GM21367 (cell line): ENCODE data around the gene SLCO3A1.

Experiments used
- ATAC-seq: cut with Tn5 transposase; IDR thresholded peaks from one replicate; pipeline ENCODE4 v1.9.1; 2021; ENCODE audit not compliant: unreplicated experiment

SLCO3A1 gene

GRCh38 chr15:91997163-91997562 is 143.7 kb downstream of the SLCO3A1 start:
- no peak for ATAC-seq

GRCh38 chr15:92000709-92001108 is 147.2 kb downstream of the SLCO3A1 start:
- ATAC-seq = no peak

DNA sequence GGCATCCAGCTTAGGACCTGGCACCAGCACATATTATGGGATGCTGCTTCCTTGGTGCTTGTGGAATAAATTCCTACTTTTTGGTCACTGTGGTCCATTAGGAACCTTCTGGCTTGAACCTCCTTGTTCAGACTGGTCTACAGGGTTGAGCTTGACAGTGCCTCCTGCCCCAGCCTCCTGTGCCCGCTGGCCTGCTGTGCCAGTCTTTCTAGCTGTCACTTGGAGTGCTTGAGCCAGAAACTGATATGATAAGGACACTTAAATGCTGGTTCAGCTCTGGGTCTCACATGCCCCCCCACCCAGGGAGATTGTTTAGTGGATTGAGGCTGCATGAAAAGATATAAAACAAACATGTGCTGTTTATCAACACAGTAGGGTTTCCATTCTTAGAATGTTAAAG is 147.8 kb downstream of the SLCO3A1 start:
- ATAC-seq = no peak

GRCh38 chr15:92002666-92003065 is 149.2 kb downstream of the SLCO3A1 start:
- no peak for ATAC-seq

GRCh38 chr15:92003515-92004067 is 150.1 kb downstream of the SLCO3A1 start:
- ATAC-seq = no peak

DNA sequence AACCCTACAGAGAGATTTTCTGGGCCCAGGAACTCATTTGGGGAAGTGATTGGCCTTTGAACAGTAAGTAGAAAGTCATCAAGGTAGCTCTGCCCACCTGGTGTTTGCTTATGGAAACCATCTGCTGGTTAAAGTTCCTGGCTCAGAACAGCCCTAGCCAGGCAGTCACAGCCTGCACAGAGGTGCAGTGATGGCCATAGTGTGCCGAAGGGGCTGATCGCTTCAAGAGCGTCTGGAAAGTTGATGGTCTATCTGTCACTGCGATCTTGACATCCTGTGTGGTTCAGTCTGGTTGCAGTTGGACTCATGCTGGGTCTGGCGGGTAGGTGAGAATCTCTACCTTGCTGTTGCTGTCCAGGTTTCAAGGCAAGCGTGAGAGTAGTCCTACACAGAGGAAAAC is 151.6 kb downstream of the SLCO3A1 start:
- no peak for ATAC-seq

- ATAC-seq = no peak
Measured at GRCh38 chr15:92006186-92007028, 152.9 kb downstream of the SLCO3A1 start.

DNA sequence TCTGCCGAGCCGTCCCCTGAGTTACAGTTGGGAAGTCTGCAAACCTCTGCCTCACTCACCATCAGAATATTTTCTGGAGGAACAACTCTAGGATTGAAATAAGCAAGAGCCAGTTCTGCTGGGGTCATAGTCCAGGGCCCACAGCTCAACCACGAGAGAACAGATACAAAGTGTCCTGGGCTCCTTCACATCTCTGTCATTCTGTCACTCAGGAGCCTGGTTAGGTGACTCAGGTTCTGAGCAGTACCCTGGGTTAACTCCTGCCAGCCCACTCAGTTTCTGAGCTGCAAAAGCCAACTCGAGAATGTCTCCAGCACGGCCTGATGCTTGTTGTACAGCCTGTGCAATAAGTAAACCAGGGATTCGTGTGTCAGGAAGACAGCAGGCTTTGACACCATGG is 155.7 kb downstream of the SLCO3A1 start:
- ATAC-seq = no peak

- no peak for ATAC-seq
Measured at GRCh38 chr15:92011611-92012367, 158.3 kb downstream of the SLCO3A1 start.

- no peak for ATAC-seq
Measured at GRCh38 chr15:92012368-92012629, 158.8 kb downstream of the SLCO3A1 start.

- ATAC-seq = no peak
Measured at GRCh38 chr15:92012881-92013280, 159.4 kb downstream of the SLCO3A1 start.

DNA sequence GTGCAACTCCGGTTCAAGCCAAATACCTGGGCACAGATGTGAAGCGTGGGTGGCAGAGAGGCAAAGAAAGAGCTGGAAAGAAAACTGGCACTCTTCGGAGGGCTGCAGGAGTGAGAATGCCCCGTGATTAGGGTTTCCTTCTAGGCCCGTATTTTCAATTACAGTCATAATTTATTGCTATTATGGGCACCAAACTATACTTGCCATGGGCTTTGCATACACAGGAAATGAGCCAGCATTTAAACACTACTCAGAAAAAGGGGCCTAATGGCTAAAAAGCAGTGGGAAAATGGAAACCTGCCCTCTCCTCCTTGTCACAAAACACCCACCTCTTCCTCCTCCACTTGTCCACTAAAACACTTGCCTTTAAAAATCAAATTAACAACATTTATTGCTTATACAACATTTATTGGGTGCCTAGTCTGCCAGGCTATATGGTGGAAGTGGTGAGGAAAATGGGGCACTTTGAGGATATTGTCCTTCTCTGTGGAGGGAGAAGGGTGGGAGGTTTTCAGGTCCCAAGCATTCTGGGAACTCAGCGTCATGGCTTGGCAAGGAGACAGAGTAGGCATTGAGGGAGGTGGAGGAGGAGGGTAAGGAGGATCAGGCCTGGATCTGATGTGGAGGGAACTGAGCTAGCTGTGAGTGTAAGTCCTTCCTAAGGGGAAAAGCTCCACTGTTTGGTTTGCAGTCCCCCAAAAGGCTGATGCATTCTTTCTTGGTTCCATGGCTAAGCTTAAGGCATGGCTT is 160.9 kb downstream of the SLCO3A1 start:
- no peak for ATAC-seq

DNA sequence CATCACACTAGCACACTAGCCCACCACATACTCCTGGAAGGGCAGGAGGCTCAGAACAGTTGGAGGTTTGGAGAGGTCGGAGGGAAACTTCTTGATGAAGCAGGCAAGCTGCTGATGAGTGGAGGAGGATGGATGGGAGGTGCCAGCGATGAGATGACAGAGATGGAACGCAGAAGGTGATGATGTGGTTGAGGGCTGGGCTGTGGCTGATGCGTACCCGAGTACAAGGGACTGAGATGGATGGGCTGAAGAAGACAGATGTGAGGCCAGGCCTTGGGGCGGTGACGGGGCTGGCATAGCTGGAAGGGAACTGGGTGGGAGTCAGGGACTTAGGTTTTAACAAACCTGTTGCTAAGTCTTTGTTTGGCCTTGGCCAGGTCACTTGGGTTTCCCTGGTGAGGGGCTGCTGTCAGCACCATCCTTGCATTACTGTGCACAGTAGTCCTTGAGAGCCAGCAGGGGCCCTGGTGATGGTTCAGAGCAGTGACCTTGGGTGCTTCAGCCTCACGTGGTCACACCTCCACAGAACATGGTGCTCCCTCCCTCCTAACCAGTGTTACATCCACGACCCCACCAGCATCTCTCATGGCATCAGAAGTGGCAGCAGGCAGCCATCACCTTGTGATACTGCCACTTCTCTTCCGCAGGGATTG is 164.5 kb downstream of the SLCO3A1 start:
- ATAC-seq = no peak

DNA sequence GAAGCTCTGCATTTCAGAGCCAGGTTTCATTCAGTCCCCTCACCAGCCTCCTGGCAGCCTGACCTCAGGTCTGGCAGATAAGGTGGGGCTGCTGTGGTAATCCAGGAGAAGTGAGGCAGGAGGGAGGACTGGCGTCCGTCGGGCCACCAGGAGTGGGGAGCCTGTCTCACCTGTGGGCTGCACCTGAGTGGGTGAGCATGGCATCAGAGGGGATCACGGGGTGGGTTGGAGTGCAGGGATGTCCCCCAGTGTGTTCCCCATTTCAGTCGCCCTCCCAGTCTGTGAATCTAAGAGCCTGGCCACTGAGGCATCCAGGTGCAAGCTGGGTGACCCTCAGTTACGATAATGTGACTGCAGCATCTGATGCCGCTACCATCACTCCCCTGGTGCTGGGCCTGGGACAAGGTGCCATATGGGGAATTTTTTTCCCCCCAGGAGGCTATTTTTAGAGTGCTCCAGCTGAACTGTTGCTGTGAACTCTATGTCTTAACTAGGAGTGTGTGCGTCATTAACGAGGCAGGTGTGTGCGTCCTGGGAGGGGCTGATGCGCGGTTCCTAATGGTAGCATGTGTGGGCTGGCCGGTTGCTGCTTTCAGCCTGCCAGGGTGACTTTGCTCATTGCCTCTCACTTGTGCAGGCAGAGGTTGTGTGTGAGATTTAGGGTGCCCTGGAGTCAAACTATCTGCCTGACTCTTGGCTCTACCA is 165.2 kb downstream of the SLCO3A1 start:
- ATAC-seq = no peak

- no peak for ATAC-seq
Measured at GRCh38 chr15:92019706-92020105, 166.2 kb downstream of the SLCO3A1 start.

GRCh38 chr15:92020207-92020606 is 166.7 kb downstream of the SLCO3A1 start:
- ATAC-seq = no peak

- ATAC-seq = no peak
Measured at GRCh38 chr15:92020804-92021203, 167.3 kb downstream of the SLCO3A1 start.

GRCh38 chr15:92021792-92022191 is 168.3 kb downstream of the SLCO3A1 start:
- no peak for ATAC-seq

DNA sequence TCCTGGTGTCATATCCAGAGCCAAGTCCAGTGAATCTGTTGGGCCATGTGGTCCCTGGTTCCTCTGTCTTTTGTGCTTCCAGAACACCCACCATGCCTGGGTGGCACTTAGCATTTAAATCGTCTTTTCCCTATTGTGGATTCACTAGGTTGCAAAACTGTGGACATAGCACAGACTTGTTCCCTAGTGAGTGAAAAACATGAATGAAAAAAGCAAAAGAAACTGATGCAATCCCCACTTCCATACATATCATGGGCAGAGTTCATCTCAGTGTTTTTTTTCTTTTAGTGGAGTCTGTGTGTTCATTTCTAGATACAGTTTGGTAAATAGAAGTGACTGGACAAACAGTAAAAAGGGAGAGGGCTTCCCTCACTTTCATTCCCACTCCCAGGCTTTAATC is 170.5 kb downstream of the SLCO3A1 start:
- no peak for ATAC-seq

- no peak for ATAC-seq
Measured at GRCh38 chr15:92025706-92026270, 172.3 kb downstream of the SLCO3A1 start.
